GM18508 (cell line): ENCODE results near the gene FYN.

Source experiments
- ATAC-seq: cut with Tn5 transposase; IDR thresholded peaks from one replicate; pipeline ENCODE4 v1.9.1; 2021; ENCODE audit warnings: moderate number of reproducible peaks; ENCODE audit not compliant: insufficient read depth, unreplicated experiment

FYN gene

DNA sequence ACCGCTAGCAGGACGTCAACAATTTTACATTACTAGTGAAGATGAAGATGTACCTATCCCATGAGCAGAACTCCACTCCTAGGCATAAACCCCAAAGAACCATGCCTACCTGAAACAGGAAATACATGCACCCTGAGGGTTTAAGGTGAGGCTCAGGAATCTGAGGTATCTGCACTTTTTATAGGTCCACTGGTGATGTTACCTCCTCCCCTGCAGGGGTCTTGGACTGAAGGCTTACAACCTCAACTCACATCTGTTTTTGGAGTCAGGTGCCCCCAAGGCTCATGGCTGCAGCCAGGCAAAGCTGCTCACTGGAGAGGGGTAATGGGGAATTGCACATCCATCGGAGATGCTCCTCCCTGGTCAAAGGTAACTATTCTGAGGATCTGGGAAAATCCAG lies 135.1 kb downstream of the FYN start:
- ATAC-seq, result no peak

DNA sequence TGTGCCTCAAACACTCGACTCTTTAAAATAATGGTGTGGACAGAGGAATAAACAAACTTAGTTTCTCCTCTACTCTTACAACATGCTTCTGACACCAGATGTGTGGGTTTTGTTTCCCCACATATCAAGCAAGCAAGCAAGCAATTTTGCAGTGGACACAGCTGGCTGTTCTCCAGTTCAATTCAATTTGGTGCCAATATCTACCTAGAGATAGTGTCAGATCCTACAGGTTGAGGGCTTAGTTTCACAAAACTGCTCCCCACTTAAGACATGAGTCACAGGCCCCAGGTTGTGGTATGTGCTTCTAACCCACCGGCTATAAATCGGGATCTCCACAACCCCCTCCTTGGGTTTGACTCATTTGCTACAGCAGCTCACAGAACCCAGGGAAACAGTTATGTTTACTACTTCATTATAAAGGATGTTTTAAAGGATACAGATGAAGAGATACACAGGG lies 136.2 kb downstream of the FYN start:
- ATAC-seq, result no peak

DNA sequence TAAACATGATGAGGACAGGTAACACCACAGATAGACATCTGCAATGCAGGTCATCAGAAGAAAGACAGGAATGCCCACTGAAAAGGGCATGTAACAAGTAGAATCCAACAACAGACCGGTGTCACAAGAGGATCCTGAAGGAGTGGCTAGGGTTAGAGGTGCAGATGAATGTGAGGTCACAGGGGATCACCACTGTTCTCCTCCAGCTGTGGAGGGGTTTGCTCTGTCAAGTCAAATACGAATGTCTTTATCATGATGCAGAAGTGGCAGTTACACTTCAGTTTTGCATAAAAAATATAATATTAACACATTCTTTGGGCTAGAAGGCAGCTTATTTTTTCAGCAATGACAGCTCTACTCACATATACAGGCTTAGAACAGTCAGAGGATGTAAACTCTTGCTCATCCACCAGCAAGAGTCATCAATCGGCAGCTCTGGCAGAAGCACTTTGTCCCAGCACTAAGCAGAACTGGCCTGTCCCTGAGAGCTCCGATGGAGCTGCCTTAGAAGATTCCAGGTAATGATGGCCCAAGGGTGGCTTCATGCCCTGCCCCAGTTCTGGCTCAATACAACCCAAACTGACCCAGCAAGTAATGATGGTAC lies 137.1 kb downstream of the FYN start:
- ATAC-seq, result no peak

GRCh38 chr6:111734068-111735061 lies 138.9 kb downstream of the FYN start:
- no peak for ATAC-seq

DNA sequence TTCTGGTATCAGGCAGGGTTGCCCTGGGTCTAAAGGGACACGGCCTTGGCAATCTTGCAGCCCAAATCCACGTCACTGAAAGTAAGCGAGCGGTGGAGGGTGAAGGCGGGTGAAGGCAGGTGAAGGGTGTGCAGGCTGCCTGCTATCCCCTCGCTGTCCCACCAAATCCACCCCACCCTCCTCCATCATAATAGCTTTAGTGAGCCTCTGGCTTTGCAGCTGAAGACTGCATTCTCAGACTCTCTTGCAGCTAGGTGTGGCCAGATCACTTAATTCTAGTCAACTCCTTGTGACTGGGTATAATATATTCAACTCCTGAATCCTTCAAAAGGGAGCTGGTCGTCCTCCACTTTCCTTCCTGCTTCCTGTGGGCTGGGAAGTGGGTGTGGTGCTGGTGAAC lies 140.9 kb downstream of the FYN start:
- ATAC-seq, result no peak

DNA sequence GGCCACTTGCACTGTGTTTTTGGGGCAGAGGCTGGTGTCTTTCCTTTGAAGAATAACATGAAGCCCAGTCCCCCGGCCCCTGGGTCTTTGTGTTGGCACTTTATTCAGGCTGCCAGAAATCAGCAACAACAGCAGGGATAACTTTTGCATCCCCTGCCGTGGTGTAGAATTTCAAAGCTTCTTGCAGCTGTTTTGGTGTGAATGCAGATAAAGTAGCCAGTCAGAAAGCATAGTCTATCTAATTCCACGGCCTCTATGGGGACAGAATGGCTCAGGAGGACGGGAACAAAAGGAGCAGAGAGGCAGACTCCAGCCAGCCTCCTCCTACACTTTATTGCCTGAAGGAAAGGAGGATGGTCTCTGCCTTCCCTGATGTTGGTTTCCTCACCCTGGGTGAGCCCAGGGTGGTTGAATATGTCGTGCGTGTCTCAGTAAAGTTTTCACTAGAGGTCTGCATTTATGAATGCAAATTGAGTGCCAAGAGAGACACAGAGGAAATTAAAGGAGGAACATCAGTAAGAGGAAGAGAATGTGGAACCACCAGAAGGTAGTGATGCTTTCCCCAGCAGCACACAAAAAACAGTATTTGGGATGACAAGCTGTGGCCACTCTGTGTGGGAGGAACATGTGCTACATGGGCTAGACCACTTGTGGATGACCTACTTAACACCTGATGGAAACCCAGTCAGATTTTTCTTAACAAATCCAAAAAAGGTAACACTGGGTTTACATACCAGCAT lies 141.6 kb downstream of the FYN start:
- ATAC-seq, result no peak

- no peak for ATAC-seq
Observed at GRCh38 chr6:111730864-111731263, 142.4 kb downstream of the FYN start.

DNA sequence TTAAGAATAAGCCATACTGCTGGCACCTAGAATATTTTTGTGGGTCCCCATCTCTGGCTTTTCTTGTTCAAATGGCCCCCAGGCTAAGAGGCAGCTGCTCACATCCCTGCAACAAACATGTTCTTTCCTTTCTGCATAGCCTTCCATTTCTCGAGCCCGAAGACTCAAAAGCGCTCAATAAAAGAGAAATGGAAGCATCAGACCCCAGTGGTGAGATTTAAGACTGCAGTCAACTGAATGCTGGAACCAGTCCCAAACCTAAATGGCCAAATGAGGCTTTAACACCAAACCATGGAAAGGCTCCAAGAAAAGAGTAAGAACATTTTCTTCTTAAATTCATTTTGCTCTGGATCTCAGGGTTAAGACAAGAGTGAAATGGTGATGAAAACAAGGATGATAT lies 145.4 kb downstream of the FYN start:
- no peak for ATAC-seq

GRCh38 chr6:111727041-111727440 lies 146.2 kb downstream of the FYN start:
- no peak for ATAC-seq

DNA sequence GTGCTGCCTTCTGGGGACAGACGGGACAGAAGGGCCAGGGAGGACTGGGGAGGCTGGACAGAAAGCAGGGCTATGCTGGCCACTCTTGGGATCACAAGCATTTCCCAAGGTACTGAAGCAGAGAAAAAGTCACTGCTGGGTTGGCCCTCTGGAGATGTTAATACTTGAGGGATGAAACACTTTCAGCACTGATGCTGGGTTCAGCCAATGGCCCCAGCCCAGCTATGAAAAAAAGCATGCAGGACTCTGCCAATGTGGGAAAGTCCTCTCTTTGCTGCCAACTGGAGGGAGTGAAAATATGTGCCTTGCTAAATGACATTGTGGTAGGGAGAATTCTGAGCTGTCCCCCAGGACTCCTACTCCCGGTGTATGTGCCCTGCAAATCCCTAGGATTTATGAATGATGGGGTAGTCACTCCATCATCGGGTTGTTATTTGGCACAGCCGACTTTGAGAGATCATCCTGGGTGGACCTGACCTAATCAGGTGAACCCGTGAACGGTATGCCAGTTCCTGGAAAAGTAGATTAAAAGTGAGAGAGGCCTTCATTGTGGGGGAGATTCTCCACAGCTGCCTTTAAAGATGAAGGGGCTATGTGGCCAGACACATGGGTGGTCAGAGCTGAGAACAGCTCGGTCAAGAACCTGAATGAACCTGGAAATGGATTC lies 147.7 kb downstream of the FYN start:
- no peak for ATAC-seq

DNA sequence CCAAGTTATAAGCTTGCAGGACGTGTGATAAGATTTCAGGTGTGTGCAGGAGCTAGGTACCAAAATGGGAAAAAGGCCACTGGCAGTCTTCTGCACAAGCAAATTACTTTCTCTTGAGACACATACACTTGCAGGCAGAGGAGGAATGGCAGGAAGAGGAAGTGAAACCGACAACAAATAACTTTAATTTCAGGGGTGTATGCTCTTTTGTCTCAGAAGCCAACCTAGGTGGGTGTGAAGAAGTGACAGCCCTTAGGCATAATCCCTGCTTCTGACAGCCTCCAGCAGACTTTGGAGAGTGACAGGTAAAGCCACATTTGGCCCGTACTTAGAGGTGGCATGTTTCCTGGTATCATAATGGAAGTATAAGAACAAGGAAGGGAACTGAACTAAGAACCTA lies 148.7 kb downstream of the FYN start:
- peak; percentile 98 for ATAC-seq

GRCh38 chr6:111724039-111724438 lies 149.2 kb downstream of the FYN start:
- no peak for ATAC-seq

DNA sequence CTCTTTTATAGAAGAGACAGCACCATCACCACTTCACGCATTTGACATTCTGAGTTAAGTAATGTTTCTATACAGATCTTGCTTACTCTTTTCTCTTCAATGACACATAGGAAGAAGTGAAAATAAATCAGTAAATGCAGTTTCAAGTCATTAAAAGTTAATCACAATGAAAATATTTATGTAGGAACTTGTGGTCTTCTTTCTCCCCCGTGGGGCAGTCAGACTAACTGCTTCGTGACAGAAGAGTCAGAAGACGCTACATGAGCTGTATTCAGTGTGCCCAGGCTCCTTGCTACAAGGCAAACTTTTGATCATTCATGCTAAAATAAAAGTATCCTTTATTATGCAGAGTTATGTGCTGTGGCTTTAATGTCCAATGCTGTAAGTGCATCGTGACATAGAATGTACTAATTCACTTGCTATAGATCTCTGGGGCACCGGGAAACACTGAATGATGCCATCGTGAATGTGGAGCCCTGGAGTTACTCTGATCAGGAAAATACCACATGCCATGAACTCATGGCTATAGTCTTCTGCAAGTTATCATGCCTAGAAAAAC lies 149.8 kb downstream of the FYN start:
- no peak for ATAC-seq

GRCh38 chr6:111722179-111722731 lies 151.0 kb downstream of the FYN start:
- ATAC-seq, result no peak

DNA sequence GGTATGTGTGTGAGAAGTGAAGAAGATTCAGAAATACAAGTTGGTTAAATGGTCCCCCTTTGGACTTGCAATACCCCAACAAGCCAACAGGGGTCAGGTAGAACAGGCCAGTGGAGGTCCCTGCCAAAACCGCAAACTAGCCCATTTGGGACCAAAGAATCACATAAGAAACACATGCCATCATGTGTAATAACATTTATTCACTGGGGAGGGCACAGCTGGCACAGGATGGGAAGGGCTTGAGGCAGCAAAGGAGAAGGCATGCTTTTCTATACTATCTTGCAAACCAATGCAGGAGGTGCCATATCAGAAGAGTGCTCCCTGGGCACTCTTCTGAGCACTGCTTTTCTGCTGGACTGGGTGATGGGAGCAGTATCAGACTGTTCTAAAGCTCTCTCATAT lies 151.5 kb downstream of the FYN start:
- no peak for ATAC-seq

- ATAC-seq, result no peak
Observed at GRCh38 chr6:111720931-111721496, 152.2 kb downstream of the FYN start.

- no peak for ATAC-seq
Observed at GRCh38 chr6:111718990-111719389, 154.3 kb downstream of the FYN start.

DNA sequence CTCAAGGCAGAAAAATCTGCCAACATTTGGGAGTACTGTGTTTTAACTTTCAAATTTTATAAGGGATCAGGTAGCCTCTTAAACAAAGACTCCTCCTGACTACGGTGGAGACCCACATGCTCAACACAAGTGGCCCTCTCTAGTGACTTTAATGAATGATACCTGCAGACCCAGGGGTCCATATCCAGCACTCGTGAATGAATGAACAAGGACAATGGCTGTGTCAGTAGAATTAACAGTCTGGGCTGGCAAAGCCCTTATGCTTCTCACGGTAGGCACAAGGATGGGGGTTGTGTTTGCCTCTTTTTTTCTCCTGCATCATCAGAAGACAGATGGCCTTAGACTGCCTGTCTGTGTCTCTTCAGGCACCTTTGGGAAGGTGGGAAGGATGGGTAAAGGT lies 154.9 kb downstream of the FYN start:
- ATAC-seq, result no peak

- ATAC-seq, result no peak
Observed at GRCh38 chr6:111717621-111718020, 155.6 kb downstream of the FYN start.
